Adrenal gland (tissue), 5 donors: Measurements from ENCODE around the gene CELA1.

Experiments
- POLR2A ChIP-seq, 2 donors: fragments of 450-650 bp; IDR thresholded peaks; one replicate each; pipeline ENCODE4 v1.6.1; 2017; ENCODE audit warnings: antibody characterized with exemption in 2 of 2, mild to moderate bottlenecking in 2 of 2, moderate library complexity in 1 of 2
- TF ChIP-seq, protein P1 (sequence below), 6 experiments: fragments of 450-650 bp in 4 of 6; fragments of 200-600 bp in 2 of 6; sonication (generic) in 1 of 6; IDR thresholded peaks; 1 replicate in 5 of 6; 2 replicates in 1 of 6; pipeline versions ENCODE4 v1.5.1 to v1.8.0; 2016 to 2021; ENCODE audit warnings: antibody characterized with exemption in 6 of 6, mild to moderate bottlenecking in 2 of 6, moderate library complexity in 1 of 6
- donor health status: DM: no; HTN: no; CAD: no.

DNA sequence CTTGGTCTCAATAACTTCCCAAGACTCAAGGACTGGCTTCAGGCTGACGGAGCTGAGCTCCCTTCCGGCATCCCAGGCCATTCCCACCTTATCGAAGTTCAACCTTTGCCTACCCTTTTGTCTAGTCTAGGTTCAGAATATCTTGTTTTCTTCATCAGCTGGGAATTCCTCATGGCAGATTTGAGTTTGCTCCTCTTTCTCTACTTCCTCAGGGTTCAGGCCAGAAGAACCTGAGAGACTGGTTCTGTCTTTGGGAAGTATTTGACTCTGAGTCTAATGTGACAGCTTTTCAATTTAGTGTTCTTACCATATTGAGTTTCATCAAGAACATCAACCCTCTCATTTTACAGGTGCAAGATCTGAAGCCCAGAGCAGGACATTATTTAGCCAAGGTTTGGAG, 24.6 kb downstream of the CELA1 start:
- TF ChIP-seq, protein P1, sequence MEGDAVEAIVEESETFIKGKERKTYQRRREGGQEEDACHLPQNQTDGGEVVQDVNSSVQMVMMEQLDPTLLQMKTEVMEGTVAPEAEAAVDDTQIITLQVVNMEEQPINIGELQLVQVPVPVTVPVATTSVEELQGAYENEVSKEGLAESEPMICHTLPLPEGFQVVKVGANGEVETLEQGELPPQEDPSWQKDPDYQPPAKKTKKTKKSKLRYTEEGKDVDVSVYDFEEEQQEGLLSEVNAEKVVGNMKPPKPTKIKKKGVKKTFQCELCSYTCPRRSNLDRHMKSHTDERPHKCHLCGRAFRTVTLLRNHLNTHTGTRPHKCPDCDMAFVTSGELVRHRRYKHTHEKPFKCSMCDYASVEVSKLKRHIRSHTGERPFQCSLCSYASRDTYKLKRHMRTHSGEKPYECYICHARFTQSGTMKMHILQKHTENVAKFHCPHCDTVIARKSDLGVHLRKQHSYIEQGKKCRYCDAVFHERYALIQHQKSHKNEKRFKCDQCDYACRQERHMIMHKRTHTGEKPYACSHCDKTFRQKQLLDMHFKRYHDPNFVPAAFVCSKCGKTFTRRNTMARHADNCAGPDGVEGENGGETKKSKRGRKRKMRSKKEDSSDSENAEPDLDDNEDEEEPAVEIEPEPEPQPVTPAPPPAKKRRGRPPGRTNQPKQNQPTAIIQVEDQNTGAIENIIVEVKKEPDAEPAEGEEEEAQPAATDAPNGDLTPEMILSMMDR (IDR thresholded peaks at IDR 0.05): no peak
- no peak for TF ChIP-seq POLR2A (IDR thresholded peaks at IDR 0.05)
